ENCODE measurements around the gene RRP7A.
A peak's percentile ranks its signal among the peaks of the same experiment; 100 is the strongest.
"Not testable (repeated sequence)": the region's sequence is repeated elsewhere in the genome, so short reads cannot be mapped to it uniquely, and the experiment has no call there.

RRP7A gene

DNA sequence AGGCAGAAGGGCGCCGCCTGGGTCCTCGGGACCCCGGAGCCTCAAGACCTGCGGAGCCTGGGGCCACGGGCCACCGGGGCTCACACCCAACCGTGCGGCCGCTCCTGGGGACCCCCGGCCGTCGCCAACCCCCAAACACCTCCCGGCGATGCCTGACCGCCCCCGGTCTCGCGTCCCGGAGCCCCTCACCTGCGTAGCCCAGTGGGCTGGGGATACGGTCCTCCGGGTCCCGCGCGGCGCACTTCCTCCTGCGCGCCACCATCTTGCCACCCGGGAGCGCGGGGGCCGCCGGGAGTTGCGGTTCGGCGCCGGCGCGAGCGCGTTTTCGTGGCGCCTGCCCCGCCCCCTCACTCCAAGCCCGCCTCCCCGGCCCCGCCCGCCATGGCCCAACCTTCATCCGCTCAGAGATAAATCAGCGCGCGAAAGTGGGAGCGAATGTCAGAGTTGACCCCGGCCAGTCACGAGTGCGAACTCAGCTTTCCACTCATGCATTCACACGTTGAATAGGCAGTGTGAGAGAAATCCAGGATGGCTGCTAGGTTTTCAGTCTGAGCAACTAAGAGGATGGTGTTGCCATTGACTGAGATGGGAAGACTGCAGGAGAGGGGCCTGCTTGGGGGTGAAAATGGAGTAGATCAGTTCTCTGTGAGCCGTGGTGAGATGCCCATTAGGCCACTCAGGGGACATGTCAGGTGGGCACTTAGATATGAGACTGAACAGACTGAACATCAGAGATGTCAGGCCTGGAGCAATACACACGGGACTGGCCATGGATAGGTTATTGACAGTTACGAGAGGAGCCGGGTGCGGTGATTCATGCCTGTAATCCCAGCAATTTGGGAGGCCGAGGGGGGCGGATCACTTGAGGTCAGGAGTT is at the start of gene RRP7A:
Gene RRP7A (minus strand): TSS at position 272 of the 877 bp plus-strand sequence. CDS start 10 bp downstream, at position 262.
- DNase-seq (ENCODE audit: low spot score) = peak; percentile 87
- TF ChIP-seq, protein P1, sequence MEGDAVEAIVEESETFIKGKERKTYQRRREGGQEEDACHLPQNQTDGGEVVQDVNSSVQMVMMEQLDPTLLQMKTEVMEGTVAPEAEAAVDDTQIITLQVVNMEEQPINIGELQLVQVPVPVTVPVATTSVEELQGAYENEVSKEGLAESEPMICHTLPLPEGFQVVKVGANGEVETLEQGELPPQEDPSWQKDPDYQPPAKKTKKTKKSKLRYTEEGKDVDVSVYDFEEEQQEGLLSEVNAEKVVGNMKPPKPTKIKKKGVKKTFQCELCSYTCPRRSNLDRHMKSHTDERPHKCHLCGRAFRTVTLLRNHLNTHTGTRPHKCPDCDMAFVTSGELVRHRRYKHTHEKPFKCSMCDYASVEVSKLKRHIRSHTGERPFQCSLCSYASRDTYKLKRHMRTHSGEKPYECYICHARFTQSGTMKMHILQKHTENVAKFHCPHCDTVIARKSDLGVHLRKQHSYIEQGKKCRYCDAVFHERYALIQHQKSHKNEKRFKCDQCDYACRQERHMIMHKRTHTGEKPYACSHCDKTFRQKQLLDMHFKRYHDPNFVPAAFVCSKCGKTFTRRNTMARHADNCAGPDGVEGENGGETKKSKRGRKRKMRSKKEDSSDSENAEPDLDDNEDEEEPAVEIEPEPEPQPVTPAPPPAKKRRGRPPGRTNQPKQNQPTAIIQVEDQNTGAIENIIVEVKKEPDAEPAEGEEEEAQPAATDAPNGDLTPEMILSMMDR (IDR thresholded peaks at IDR 0.05; ENCODE audit: extremely low read depth, insufficient read depth, missing control alignments) = no peak
- in situ Hi-C loops (cut with MboI; ENCODE audit: low pct_unique_long_range_greater_than_20kb, low sequenced_read_pairs, unreplicated experiment) = no loop called here

GRCh38 chr22:42567950-42568349 is 48.4 kb upstream of the RRP7A start:
- DNase-seq (ENCODE audit: low spot score); in situ Hi-C loops (cut with MboI; ENCODE audit: low pct_unique_long_range_greater_than_20kb, low sequenced_read_pairs, unreplicated experiment): not testable (repeated sequence)

GRCh38 chr22:42565956-42566355 is 46.4 kb upstream of the RRP7A start:
- in situ Hi-C loops (cut with MboI; ENCODE audit: low pct_unique_long_range_greater_than_20kb, low sequenced_read_pairs, unreplicated experiment) = no loop called here
- DNase-seq (ENCODE audit: low spot score) = peak; percentile 2
- TF ChIP-seq, protein P1 (IDR thresholded peaks at IDR 0.05; ENCODE audit: extremely low read depth, insufficient read depth, missing control alignments) = no peak

DNA sequence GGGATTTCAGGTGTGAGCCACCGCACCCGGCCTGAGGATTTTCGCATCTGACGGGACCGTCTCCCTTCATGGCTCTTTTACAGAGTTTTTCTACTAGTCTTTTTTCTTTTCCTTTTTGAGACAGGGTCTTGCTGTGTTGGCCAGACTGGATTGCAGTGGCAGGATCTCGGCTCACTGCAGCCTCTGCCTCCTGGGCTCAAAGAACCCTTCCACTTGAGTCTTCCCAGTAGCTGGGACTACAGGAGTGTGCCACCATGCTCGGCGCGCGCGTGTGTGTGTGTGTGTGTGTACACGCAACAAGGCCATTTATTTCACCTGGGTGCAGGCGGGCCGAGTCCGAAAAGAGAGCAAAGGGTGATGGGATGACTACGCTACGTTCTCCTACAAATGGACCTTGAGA is 45.1 kb upstream of the RRP7A start:
- no peak for DNase-seq (ENCODE audit: low spot score)
- TF ChIP-seq, protein P1 (IDR thresholded peaks at IDR 0.05; ENCODE audit: extremely low read depth, insufficient read depth, missing control alignments) = no peak
- in situ Hi-C loops (cut with MboI; ENCODE audit: low pct_unique_long_range_greater_than_20kb, low sequenced_read_pairs, unreplicated experiment) = no loop called here

- in situ Hi-C loops (cut with MboI; ENCODE audit: low pct_unique_long_range_greater_than_20kb, low sequenced_read_pairs, unreplicated experiment); DNase-seq (ENCODE audit: low spot score): not testable (repeated sequence)
Measured at GRCh38 chr22:42563943-42564342, 44.3 kb upstream of the RRP7A start.

DNA sequence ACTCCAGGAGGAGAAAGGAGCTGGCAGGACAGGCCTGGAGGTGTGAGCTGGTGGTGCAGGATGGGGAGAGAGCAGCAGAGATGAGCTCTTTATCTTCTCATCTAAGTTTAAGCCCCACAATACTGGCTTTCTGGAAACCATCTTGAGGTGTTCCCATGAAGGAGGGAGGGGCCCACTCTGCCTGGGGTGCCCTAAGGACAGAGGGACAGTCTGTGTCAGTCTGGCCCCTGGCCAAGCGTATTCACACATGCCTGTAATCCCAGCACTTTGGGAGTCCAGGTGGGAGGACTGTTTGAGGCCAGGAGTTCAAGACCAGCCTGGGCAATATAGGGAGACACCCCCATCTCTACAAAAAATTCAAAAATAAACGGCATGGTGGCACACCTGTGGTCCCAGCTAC is 43.1 kb upstream of the RRP7A start:
- TF ChIP-seq, protein P1 (IDR thresholded peaks at IDR 0.05; ENCODE audit: extremely low read depth, insufficient read depth, missing control alignments) = no peak
- in situ Hi-C loops (cut with MboI; ENCODE audit: low pct_unique_long_range_greater_than_20kb, low sequenced_read_pairs, unreplicated experiment) = no loop called here

GRCh38 chr22:42562279-42562678 is 42.7 kb upstream of the RRP7A start:
- peak; percentile 62 for DNase-seq (ENCODE audit: low spot score)
- in situ Hi-C loops (cut with MboI; ENCODE audit: low pct_unique_long_range_greater_than_20kb, low sequenced_read_pairs, unreplicated experiment) = no loop called here
- TF ChIP-seq, protein P1 (IDR thresholded peaks at IDR 0.05; ENCODE audit: extremely low read depth, insufficient read depth, missing control alignments) = no peak

More for the DNA sequence above, 43.1 kb upstream of the RRP7A start:
- DNase-seq (ENCODE audit: low spot score) = no peak

All from GM13977 (cell line).